ENCODE measurements around the gene EOGT. TPM values are rescaled to one million over a fixed set of nuclear protein-coding genes. Genes with fewer than 3 reads are reported as not detected.
A peak's percentile ranks its signal among the peaks of the same experiment; 100 is the strongest.

Gene EOGT
- total and polyA plus RNA-seq, 10 of the 15 experiments (the other 5 are each of a cell fraction or from before 2014, with no cell fraction given) = 3.5 to 16.5 (median 8.3) TPM

- TF ChIP-seq, protein P1, sequence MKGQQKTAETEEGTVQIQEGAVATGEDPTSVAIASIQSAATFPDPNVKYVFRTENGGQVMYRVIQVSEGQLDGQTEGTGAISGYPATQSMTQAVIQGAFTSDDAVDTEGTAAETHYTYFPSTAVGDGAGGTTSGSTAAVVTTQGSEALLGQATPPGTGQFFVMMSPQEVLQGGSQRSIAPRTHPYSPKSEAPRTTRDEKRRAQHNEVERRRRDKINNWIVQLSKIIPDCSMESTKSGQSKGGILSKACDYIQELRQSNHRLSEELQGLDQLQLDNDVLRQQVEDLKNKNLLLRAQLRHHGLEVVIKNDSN (IDR thresholded peaks at IDR 0.05; ENCODE audit: borderline replicate concordance, extremely low read length, insufficient read depth, low read depth, low read length) = no peak
- TF ChIP-seq IKZF2 (IDR thresholded peaks at IDR 0.05) (peak; percentile 93 to 95), IKZF1 (conservative IDR thresholded peaks at IDR 0.05) (peak; percentile 93), NBN (IDR thresholded peaks at IDR 0.05) (peak; percentile 41; the same call in 1 of the 2 replicates), SIX5 (IDR thresholded peaks at IDR 0.05; ENCODE audit: low read depth, low read length, severe bottlenecking) (no peak), SUPT20H (IDR thresholded peaks at IDR 0.05; ENCODE audit: borderline replicate concordance, control insufficient read depth, low read depth, low read length) (no peak), TCF7 (IDR thresholded peaks at IDR 0.05; ENCODE audit: borderline replicate concordance) (no peak), STAT3 (IDR thresholded peaks at IDR 0.05; ENCODE audit: low read depth, low read length) (no peak), RFX5 (IDR thresholded peaks at IDR 0.05; ENCODE audit: low read depth, low read length) (no peak), NFXL1 (IDR thresholded peaks at IDR 0.05; ENCODE audit: borderline replicate concordance) (no peak), EP300 (IDR thresholded peaks at IDR 0.05; ENCODE audit: borderline replicate concordance in 1 of 2, control insufficient read depth in 1 of 2, low read depth in 2 of 2, low read length in 2 of 2) (peak in 1 of 2 experiments; percentile 50; a peak in 1 of 4 replicates), MAX (IDR thresholded peaks at IDR 0.05; ENCODE audit: low read depth, low read length) (no peak), RBBP5 (conservative IDR thresholded peaks at IDR 0.05) (no peak), SUZ12 (IDR thresholded peaks at IDR 0.05; ENCODE audit: unreplicated experiment) (no peak), NFIC (IDR thresholded peaks at IDR 0.05; ENCODE audit: low read depth, low read length) (no peak), BACH1 (IDR thresholded peaks at IDR 0.05; ENCODE audit: borderline replicate concordance) (no peak; the same call in 1 of the 2 replicates), ZBED1 (IDR thresholded peaks at IDR 0.05; ENCODE audit: borderline replicate concordance) (no peak), E4F1 (IDR thresholded peaks at IDR 0.05; ENCODE audit: borderline replicate concordance, partially characterized antibody) (no peak)
- TF ChIP-seq, protein P2, sequence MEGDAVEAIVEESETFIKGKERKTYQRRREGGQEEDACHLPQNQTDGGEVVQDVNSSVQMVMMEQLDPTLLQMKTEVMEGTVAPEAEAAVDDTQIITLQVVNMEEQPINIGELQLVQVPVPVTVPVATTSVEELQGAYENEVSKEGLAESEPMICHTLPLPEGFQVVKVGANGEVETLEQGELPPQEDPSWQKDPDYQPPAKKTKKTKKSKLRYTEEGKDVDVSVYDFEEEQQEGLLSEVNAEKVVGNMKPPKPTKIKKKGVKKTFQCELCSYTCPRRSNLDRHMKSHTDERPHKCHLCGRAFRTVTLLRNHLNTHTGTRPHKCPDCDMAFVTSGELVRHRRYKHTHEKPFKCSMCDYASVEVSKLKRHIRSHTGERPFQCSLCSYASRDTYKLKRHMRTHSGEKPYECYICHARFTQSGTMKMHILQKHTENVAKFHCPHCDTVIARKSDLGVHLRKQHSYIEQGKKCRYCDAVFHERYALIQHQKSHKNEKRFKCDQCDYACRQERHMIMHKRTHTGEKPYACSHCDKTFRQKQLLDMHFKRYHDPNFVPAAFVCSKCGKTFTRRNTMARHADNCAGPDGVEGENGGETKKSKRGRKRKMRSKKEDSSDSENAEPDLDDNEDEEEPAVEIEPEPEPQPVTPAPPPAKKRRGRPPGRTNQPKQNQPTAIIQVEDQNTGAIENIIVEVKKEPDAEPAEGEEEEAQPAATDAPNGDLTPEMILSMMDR (IDR thresholded peaks at IDR 0.05 in 2 of 3, conservative IDR thresholded peaks at IDR 0.05 in 1 of 3; ENCODE audit: control insufficient read depth in 2 of 3, extremely low read depth in 1 of 3, insufficient read depth in 1 of 3, low read depth in 3 of 3, low read length in 3 of 3) = no peak
Observed at GRCh38 chr3:69008980-69009379, 4.5 kb downstream of the EOGT start (continued).

Measured in GM12878 (cell line).